Hindlimb muscle (tissue), 1 donor: ENCODE data around the gene TCP11. TPM values are rescaled to one million over a fixed set of nuclear protein-coding genes. Genes with fewer than 3 reads are reported as not detected.
"Not testable (repeated sequence)": the region's sequence is repeated elsewhere in the genome, so short reads cannot be mapped to it uniquely, and the experiment has no call there.

Experiments
- DNase-seq: peaks from one replicate; pipeline ENCODE4 v3.0.0-alpha.2; 2013
- polyA plus RNA-seq: library from polyadenylated mRNA; unstranded; fragments of 120-200 nt; gene quantifications from one replicate; pipeline ENCODE4 v1.2.1, GENCODE V29; 2013; ENCODE audit not compliant: insufficient read length

TCP11 gene
- polyA plus RNA-seq, 1 donor, result 0.34 TPM

DNA sequence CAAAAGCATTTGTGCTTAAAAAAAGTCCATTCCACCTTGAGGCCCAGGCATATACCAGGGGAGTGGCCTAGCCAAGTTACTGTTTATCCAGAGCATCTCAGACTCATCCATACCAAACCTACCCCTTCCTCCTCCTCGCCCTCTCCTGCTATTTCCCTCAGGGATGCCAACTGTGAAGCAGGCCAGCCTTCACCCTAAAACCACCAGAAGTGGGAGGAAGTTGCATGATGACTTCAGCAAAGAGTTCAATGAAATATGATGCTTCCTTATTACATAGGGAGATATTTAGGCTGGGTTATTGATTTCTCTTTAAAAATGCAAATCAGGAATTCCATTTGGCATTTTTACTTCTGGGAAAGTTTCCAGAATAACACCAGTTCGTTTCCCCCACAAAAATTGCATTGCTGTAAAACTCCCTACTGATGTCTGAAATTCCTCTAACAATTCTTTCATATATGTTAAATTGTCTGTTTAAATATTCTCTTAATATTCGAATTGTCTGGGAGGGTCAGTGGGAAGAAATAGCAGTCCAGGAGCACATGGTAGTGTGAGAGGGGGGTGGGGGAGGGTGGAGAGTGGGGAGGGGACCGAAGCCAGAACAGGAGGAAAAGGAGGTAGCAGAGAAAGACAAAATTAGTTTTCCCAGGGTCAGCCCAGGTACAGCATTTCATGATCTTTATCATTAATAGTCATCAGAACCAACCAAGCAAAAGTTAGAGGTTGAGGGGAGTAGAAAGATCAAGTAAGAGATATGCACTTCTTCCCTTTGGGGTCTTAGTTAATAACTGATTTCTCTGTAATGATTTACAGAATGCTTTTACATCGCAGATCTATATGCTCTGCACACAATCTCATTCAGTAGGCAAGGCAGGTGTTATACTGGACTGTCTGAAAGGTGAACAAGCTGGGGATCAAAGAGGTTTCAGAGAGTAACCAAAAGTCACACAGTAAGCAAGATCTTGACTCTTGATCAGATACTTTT lies 1.7 kb upstream of the TCP11 start:
- DNase-seq, result no peak

DNA sequence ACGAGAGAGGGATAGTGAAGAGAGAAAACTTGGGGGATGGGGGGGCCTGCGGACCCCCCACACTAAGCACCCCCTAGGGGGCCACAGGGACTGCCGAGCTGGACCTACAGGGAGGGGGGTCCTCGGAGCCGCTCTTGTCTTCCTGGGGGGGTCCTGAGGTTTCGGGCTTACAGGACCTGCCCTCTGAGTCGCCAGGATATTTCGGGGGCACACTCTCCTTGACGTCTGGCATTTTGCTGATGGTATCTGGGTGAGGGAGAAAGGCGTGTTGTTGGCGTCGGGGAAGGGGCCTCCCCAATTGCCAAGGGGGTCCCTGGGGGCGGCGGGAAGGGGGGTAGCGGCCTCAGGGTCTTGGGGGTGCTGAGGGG lies 516 bp downstream of the TCP11 start:
- DNase-seq, result no peak

GRCh38 chr6:35139924-35140638 lies 1.1 kb downstream of the TCP11 start:
- DNase-seq, result peak; percentile 74

- DNase-seq, result no peak
Measured at GRCh38 chr6:35139470-35139869, 1.7 kb downstream of the TCP11 start.

GRCh38 chr6:35138191-35138590 lies 2.9 kb downstream of the TCP11 start:
- DNase-seq, result not testable (repeated sequence)

DNA sequence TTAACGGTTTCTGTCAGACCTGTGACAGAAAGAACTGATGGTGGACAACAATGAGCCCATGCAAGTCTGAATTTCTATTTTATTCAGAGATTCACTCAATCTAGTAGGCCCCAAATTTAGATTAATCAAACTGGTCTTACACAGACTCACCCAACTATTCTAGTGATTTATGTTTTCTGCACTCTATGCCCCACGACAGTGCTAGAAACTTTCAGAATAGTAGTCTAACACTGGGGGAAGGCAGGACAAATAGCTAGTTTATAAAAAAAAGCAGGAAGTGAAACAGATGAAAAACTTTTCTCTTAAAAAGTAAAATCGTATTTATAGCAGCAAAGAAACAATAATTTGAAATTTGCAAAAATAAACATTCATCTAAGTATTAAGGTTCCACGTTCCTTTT lies 5.0 kb downstream of the TCP11 start:
- DNase-seq, result no peak

- DNase-seq, result no peak
Measured at GRCh38 chr6:35128496-35128895, 12.6 kb downstream of the TCP11 start.

- peak; percentile 40 for DNase-seq
Measured at GRCh38 chr6:35128042-35128441, 13.1 kb downstream of the TCP11 start.

- DNase-seq, result no peak
Measured at GRCh38 chr6:35124356-35124755, 16.8 kb downstream of the TCP11 start.

- DNase-seq, result no peak
Measured at GRCh38 chr6:35120746-35121145, 20.4 kb downstream of the TCP11 start.

DNA sequence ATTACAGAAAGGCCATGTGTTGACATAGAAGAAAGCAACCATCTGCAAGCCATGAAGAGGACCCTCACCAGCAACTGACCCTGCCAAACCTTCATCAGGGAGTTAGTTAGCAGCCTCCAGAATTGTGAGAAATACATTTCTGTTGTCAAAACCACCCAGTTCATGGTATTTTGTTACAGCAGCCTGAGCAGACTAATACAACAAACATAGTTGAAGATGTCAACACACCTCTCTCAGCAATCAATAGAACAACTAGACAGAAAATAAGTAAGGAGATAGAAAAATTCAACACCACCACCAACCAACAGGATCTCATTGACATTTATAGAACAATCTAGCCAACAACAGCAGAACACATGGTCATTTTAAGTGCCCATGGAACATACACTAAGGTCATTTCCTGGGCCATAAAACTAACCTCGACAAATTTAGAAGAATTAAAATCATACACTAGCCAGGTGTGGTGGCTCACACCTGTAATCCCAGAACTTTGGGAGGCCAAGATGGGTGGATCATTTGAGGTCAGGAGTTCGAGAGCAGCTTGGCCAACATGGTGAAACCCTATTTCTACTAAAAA lies 32.7 kb downstream of the TCP11 start:
- no peak for DNase-seq

GRCh38 chr6:35107761-35108160 lies 33.4 kb downstream of the TCP11 start:
- not testable (repeated sequence) for DNase-seq

- DNase-seq, result not testable (repeated sequence)
Measured at GRCh38 chr6:35107208-35107607, 33.9 kb downstream of the TCP11 start.

- DNase-seq, result not testable (repeated sequence)
Measured at GRCh38 chr6:35106061-35106460, 35.1 kb downstream of the TCP11 start.

DNA sequence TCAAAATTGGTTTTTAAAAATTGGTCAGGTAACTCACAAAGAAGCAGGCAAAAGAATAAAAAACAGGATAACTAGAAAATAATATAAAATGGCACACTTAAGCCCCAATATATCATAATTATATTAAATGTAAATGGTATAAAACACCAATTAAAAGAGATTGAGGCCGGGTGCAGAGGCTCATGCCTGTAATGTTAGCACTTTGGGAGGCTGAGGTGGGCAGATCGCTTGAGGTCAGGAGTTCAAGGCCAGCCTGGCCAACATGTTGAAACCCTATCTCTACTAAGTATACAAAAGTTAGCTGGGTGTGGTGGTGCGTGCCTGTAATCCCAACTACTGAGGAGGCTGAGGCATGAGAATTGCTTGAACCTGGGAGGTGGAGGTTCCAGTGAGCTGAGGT lies 36.1 kb downstream of the TCP11 start:
- no peak for DNase-seq

- no peak for DNase-seq
Measured at GRCh38 chr6:35099116-35099515, 42.0 kb downstream of the TCP11 start.

DNA sequence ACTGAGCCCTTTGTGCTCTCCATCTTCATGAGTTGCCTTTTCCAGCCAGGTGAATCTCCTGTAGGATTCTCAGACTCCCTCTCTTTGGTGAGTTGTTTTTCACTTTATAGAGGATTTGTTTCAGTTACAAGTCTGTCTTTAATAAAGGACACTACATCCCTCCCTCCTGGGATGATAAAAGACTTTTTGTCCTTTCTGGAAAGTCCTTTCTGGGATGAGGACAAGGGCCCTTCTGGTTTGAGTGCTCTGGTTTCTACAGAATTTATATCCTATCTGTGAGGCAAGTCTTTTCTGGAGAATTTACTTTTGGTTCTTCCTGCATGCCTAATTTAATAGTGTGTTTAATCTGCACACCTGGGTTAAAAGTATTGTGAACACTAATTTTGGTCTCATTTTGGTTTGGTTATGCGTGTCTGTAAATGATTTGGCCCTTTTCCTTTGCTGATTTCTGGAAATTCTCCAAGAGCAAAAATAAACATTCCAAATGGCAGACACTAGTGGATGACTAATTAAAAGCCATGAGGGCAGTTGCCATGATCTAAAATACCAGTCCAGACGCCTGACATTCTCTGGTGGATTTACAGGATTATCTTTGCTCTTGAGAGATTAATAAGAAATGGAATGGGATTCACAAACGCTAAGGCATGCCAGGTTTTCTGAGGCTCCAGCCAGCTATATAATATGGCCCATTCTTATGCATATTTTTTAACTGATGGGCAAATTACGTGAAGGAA lies 44.8 kb downstream of the TCP11 start:
- DNase-seq, result no peak

GRCh38 chr6:35094183-35094582 lies 47.0 kb downstream of the TCP11 start:
- DNase-seq, result no peak

- DNase-seq, result no peak
Measured at GRCh38 chr6:35093783-35094182, 47.4 kb downstream of the TCP11 start.

- no peak for DNase-seq
Measured at GRCh38 chr6:35093118-35093445, 48.1 kb downstream of the TCP11 start.

- no peak for DNase-seq
Measured at GRCh38 chr6:35092362-35093117, 48.6 kb downstream of the TCP11 start.
